HAP-1 (cell line): Measurements from ENCODE around the gene CLIC5.

Experiments used
- DNase-seq, 2 experiments: peaks; one replicate each; pipeline ENCODE4 v3.0.0-alpha.2; 2016 to 2020; ENCODE audit warnings: low spot score in 2 of 2
- H3K27me3 ChIP-seq: fragments of 250-450 bp; sonication (Bioruptor Pico); 2 replicates; pipeline ENCODE4 v1.5.1; 2020; ENCODE audit warnings: low read depth, mild to moderate bottlenecking, moderate library complexity
- H3K36me3 ChIP-seq: fragments of 250-450 bp; sonication (Bioruptor Pico); replicated peaks from 2 replicates; pipeline ENCODE4 v1.5.1; 2020; ENCODE audit warnings: mild to moderate bottlenecking
- H3K4me1 ChIP-seq: fragments of 250-450 bp; sonication (Bioruptor Pico); 2 replicates; pipeline ENCODE4 v1.5.1; 2020; ENCODE audit warnings: mild to moderate bottlenecking
- H3K4me3 ChIP-seq: fragments of 250-450 bp; sonication (Bioruptor Pico); 2 replicates; pipeline ENCODE4 v1.5.1; 2020; ENCODE audit warnings: mild to moderate bottlenecking, moderate library complexity
- H3K9me3 ChIP-seq: fragments of 250-450 bp; sonication (Bioruptor Pico); 2 replicates; pipeline ENCODE4 v1.5.1; 2020; ENCODE audit warnings: mild to moderate bottlenecking, moderate library complexity
- in situ Hi-C: fragments of 300-500 bp; cut with MboI; formaldehyde crosslinking; loops from 3 replicates; pipeline ENCODE4 v1.14.3; 2020; ENCODE audit warnings: low sequenced_read_pairs, inconsistent platforms, mixed read lengths

The CLIC5 gene

DNA sequence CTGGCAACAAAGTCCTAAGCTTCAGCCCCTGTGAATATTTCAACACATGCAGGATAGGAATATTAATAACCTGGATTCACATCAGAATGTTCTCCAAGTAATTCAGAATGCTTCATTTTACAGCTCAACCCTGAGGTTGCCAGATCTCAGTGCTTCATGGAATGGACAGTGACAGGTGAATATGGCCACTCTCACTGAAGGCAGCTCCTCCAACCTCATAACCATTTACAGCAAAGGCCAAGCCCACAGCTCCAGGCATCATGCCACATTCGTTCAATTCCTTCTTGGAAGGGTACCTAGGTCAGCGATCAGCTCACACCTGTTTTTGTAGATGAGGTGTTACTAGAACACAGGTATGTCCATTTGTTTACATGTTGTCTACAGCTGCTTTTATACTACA lies 17.1 kb downstream of the CLIC5 start:
- Histone ChIP-seq H3K4me3 (no peak overlapping the region), H3K9me3 (no peaks in the 10 kb centered on the region), H3K36me3 (no peaks in the 10 kb centered on the region), H3K27me3 (no peaks in the 10 kb centered on the region), H3K4me1 (no peaks in the 10 kb centered on the region)
- no peak for DNase-seq
- in situ Hi-C loops, result no loop called here

DNA sequence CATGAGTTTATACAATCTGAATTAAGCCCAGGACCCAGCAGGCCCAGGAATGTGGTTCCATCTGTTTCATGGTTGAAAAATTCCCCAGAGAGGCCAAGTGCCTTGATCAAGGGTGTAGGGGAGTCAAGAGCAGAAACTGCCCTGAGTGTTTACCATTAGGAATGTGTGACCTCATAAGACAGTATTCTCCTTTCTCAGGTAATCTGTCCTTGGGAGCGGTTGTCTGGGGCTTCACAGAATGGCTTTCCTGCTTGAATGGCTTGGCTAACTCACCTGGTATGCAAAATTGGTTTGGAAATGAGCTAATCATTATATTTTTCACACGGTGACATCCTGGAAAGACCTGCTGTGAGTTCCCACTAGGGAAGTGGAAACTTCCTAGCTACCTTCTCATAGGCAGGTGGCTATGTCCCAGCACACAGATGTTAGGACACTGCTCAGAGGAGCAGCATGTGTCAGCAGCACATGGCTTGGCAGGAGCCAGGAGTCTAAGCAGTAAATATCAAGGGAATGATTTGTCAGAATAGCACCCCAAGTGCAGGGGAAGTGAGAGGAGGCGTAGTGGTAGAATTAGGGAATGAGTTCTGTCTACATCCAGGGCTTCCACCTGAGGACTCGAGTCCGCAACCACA lies 17.7 kb downstream of the CLIC5 start:
- DNase-seq, result no peak
- Histone ChIP-seq H3K4me1 (no peaks in the 10 kb centered on the region), H3K4me3 (no peak overlapping the region), H3K36me3 (no peaks in the 10 kb centered on the region), H3K27me3 (no peaks in the 10 kb centered on the region), H3K9me3 (no peaks in the 10 kb centered on the region)
- in situ Hi-C loops, result no loop called here

DNA sequence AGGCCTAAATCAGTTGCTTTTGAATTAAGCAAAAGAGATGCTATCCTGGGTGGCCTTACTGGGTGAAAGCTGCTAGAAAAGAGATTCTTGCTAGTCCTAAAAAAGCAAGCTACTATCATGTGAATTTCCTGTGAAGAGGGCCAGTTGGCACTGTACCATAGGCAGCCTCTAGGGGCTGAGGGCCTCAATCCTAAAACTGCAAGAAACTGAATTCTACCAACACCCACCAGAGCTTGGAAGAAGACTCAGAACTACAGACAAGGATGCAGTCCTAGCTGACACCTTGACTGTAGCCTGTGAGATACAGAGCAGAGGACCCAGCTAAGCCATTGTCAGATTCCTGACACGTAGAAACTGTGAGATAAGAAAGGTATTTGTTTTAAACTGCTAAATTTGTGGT lies 24.5 kb downstream of the CLIC5 start:
- Histone ChIP-seq H3K9me3 (no peaks in the 10 kb centered on the region), H3K4me1 (no peaks in the 10 kb centered on the region), H3K27me3 (no peaks in the 10 kb centered on the region), H3K4me3 (no peak overlapping the region), H3K36me3 (no peaks in the 10 kb centered on the region)
- in situ Hi-C loops, result no loop called here
- no peak for DNase-seq

DNA sequence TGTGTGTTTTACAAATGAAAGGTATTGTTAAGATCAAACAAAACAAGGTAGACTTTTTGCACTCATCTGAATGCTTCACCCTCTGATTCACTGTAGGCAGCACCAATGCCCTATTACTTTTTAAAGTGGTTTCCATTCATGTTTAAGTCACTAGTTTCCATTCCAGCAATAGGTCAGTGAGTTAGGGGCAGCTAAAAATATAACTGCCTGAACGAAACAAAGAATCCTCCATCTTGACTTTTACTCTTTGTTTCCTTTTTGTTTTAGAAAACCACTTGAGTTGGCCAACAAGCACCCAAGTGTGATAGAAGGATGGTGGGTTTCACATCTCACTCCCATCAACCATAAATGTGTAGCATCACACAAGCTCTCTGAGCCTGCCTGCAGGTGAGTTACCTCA lies 25.5 kb downstream of the CLIC5 start:
- Histone ChIP-seq H3K4me1 (no peaks in the 10 kb centered on the region), H3K9me3 (no peaks in the 10 kb centered on the region), H3K36me3 (no peaks in the 10 kb centered on the region), H3K27me3 (no peaks in the 10 kb centered on the region), H3K4me3 (no peak overlapping the region)
- DNase-seq, result no peak
- in situ Hi-C loops, result no loop called here

DNA sequence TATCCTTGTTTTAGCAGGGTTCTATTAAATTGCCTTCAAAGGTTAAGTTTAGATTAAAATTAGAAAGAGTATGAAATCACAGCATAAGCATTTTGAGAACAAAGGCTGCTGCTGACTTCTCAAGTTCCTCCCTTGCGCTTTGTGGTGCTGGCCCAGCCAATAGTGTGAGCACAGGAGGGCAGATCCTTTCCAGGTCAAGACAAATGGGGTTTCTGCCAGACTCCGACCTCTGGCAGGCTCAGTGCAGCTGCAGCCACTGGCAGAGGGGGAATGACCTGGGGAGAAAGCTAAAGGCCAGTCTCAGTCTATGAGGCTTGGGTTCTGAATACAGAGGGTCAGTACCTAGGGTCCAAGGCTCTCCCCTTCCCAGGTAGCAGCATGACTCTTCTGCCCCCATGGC lies 27.0 kb downstream of the CLIC5 start:
- no peaks in the 10 kb centered on the region for H3K36me3 ChIP-seq
- no peaks in the 10 kb centered on the region for H3K9me3 ChIP-seq
- no peaks in the 10 kb centered on the region for H3K4me1 ChIP-seq
- DNase-seq, result no peak
- H3K4me3 ChIP-seq, result no peak overlapping the region
- in situ Hi-C loops, result no loop called here
- no peaks in the 10 kb centered on the region for H3K27me3 ChIP-seq

DNA sequence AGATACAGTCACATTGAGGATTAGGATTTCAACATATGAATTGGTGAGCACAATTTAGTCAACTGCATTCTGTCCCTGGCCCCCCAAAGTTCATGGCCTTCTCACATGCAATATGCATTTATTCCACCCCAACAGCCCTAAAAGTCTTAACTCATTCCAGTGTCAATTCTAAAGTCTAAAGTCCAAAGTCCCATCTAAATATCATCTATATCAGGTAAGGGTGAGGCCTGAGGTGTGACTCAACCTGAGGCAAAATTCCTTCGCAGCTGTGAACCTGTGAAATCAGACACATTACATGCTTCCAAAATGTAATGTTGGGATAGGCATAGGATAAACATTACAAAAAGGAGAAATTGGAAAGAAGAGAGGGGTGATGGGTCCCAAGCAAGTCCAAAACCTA lies 27.8 kb downstream of the CLIC5 start:
- Histone ChIP-seq H3K4me3 (no peak overlapping the region), H3K27me3 (no peaks in the 10 kb centered on the region), H3K4me1 (no peaks in the 10 kb centered on the region), H3K36me3 (no peaks in the 10 kb centered on the region), H3K9me3 (no peaks in the 10 kb centered on the region)
- in situ Hi-C loops, result no loop called here
- no peak for DNase-seq

DNA sequence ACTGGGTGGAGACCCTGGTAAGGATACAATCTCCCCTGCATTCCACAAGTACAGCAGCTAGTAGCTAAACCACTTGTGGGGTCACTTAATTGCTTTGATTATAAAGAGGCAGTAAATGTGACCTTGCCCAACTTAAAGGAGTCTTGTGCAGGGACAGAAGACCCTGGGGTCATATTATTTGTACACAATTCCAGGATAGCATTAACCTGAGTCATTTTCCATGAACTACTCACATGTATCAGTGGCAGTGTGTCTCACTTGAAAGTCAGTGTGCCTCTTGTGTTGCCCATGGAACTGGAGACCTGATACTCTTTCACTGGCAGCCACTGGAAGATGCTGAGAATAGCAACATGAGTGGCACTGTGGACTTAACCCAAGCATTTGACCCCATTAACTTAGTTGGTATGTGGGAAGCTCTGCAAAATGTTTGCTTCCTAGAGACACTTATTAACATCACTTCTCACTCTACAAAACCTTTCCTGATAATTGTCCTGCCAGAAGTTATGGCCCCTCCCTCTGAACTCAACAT lies 28.9 kb downstream of the CLIC5 start:
- Histone ChIP-seq H3K27me3 (no peaks in the 10 kb centered on the region), H3K4me3 (no peak overlapping the region), H3K9me3 (no peaks in the 10 kb centered on the region), H3K36me3 (no peaks in the 10 kb centered on the region), H3K4me1 (no peaks in the 10 kb centered on the region)
- in situ Hi-C loops, result no loop called here
- DNase-seq, result no peak

DNA sequence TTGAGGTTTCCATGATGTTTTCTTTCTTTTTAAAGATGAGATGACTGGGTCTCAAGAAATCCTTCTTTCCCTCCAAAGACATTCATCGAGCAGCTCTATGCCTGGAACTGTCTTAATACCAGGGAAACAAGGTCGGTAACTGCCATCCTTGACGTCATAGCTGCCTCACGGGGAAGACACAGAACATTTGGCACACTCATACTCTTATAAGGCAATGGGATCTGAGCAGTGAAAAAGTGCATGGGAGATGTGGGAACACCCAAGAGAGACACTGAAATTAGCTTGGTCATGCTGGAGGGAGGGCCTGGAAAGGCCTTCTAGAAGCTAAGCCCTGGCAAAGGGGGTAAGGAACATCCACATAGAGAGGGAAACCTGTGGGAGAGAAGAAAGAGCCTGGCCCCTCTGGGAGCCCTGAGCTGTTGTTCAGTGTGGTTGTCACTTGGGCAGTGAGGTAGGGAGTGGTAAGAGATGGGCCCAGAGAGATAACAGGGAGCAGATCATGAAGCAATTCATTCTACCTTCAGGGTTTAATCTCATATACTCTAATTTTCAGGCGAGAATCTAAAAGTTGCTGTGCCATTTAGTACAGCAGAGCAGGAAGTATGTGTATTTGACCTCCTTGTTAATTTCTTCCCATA lies 30.8 kb downstream of the CLIC5 start:
- in situ Hi-C loops, result no loop called here
- H3K27me3 ChIP-seq, result no peaks in the 10 kb centered on the region
- H3K4me3 ChIP-seq, result no peak overlapping the region
- no peaks in the 10 kb centered on the region for H3K4me1 ChIP-seq
- H3K36me3 ChIP-seq, result no peaks in the 10 kb centered on the region
- no peak for DNase-seq
- no peaks in the 10 kb centered on the region for H3K9me3 ChIP-seq

DNA sequence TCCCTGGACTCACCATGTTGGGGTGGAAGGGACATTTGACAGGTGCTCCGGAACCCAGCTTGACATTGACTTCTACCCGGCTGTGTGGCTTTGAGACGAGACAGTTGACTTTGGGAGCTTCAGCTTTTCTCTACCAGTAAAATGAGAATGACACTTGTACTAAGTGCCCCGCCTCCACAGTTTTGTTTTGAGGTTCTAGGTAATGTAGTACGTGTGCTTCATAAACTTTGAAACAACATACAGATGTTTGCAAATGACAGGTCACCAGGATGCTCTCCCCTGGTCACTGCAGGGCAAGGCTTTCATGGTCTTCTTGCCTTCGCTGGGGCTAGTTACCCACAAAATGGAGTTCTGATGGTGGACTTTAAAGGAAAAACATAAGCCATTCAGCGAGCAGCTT lies 31.3 kb downstream of the CLIC5 start:
- Histone ChIP-seq H3K4me1 (no peaks in the 10 kb centered on the region), H3K27me3 (no peaks in the 10 kb centered on the region), H3K36me3 (no peaks in the 10 kb centered on the region), H3K4me3 (no peak overlapping the region), H3K9me3 (no peaks in the 10 kb centered on the region)
- DNase-seq, result no peak
- in situ Hi-C loops, result no loop called here

DNA sequence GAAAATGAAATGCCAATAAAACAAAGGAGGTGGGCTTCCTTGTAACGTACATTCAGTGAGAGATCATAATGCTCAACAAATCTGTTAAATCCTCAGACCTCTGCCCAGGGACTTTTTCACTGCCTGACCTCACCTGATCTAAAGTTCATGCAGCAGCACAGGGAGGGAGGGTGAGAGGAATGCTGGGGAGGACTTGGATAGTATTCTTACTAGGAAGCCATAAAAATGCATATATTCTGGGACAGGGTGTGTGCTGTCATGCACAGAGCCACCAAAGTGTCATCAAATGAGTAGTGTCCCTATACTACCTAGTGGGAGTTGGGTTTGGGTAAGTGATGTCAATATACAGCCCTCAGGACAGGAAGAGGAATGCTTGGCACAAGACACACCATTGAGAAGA lies 32.6 kb downstream of the CLIC5 start:
- Histone ChIP-seq H3K27me3 (no peaks in the 10 kb centered on the region), H3K9me3 (no peaks in the 10 kb centered on the region), H3K4me3 (no peak overlapping the region), H3K4me1 (no peaks in the 10 kb centered on the region), H3K36me3 (no peaks in the 10 kb centered on the region)
- in situ Hi-C loops, result no loop called here
- DNase-seq, result no peak

DNA sequence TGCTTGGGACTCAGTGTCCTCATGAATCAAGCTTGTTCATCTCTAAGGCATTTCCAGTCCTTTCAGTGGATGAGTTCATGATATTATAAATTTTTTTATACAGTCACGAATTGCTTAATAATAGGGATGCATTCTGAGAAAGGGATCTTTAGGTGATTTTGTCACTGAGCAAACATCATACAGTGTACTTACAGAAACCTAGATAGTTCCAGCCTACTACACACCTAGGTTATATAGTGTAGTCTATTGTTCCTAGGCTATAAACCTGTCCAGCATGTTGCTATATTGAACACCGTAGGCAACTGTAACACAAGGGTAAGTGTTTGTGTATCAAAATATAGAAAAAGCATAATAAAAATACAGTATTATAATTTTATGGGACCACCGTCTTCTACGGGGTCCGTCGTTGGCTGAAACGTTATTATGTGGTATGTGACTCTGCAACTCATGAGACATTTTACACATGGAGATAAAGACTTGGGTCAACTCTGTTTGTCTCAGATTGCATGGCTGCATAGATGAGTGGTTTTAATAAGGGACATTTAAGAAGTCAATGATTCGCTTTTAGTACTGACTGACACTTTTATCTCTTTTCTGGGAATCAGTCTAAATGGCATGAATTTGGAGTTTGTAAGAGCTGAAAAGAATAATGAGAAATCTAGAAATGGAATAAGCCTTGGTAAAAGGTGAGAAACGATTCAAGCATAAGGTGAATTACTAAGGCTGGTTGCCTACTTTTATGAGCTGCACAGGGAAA lies 33.2 kb downstream of the CLIC5 start:
- in situ Hi-C loops, result no loop called here
- H3K36me3 ChIP-seq, result no peaks in the 10 kb centered on the region
- DNase-seq, result no peak
- no peaks in the 10 kb centered on the region for H3K27me3 ChIP-seq
- H3K9me3 ChIP-seq, result no peaks in the 10 kb centered on the region
- H3K4me3 ChIP-seq, result no peak overlapping the region
- no peaks in the 10 kb centered on the region for H3K4me1 ChIP-seq

DNA sequence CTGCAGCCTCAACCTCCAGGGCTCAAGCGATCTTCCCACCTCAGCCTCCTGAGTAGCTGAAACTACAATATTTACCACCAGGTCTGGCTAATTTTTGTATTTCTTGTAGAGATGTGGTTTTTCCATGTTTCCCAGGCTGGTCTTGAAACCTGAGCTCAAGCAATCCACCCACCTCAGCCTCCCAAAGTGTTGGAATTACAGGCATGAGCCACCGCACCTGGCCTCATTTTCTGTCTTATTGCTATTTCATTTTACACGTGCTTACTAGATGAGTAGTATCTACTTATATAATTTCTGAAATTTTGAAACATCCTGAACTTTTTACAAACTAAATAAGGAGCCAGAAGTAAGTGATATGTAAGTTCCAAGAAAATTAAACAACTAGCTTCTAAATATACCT lies 34.6 kb downstream of the CLIC5 start:
- Histone ChIP-seq H3K4me1 (no peaks in the 10 kb centered on the region), H3K9me3 (no peaks in the 10 kb centered on the region), H3K27me3 (no peaks in the 10 kb centered on the region), H3K4me3 (no peak overlapping the region), H3K36me3 (no peaks in the 10 kb centered on the region)
- no peak for DNase-seq
- in situ Hi-C loops, result no loop called here

DNA sequence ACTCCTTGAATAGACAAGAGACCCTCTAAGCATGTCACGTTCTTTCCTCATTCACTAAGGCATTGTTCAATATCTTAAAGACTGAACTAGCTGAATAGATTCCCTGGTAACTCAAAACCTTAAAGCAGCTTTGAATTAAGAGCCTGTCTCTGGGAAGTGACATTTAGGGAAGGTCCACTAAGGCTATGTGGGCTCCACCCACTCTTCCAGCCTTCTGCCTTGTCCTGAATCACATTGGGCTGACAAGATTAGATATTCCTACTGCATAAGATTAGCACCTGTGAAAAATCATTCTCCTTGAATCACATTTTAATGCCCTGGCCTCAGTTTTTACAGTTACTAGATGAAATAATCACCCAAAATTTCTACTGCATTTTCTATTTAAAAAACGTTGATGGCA lies 36.3 kb downstream of the CLIC5 start:
- in situ Hi-C loops, result no loop called here
- no peak for DNase-seq
- no peaks in the 10 kb centered on the region for H3K36me3 ChIP-seq
- H3K4me1 ChIP-seq, result no peaks in the 10 kb centered on the region
- no peaks in the 10 kb centered on the region for H3K27me3 ChIP-seq
- no peaks in the 10 kb centered on the region for H3K9me3 ChIP-seq
- no peak overlapping the region for H3K4me3 ChIP-seq

DNA sequence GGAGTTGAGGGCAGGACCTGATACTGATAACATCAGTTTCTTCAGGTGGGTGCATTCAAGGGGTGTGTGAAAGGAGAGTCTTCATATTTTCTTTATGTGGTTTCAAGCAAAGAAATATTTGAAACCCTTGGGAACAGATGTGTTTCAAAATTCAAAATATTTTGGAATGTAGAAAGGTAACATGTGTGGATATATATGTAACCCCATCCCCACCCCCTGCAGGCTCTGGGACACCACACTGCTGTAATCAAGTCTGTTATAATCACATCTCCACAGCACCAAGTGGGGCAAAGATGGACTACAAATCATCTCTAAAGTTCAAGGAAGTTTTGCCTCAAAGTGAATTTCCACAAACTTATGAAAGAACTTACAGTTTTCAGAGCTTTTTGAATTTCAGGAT lies 41.1 kb downstream of the CLIC5 start:
- no peaks in the 10 kb centered on the region for H3K27me3 ChIP-seq
- no peaks in the 10 kb centered on the region for H3K4me1 ChIP-seq
- no peaks in the 10 kb centered on the region for H3K36me3 ChIP-seq
- no peak for DNase-seq
- H3K9me3 ChIP-seq, result no peaks in the 10 kb centered on the region
- in situ Hi-C loops, result no loop called here
- no peak overlapping the region for H3K4me3 ChIP-seq
